Suprapubic skin (tissue), 4 donors: Measurements from ENCODE around the gene JAKMIP3. TPM values are rescaled to one million over a fixed set of nuclear protein-coding genes. Genes with fewer than 3 reads are reported as not detected.

Source experiments
- DNase-seq, 2 donors: peaks; one replicate each; pipeline ENCODE4 v3.0.0-alpha.2; 2019; ENCODE audit warnings: low spot score in 2 of 2
- H3K27ac ChIP-seq: fragments of 200-600 bp; sonication (generic); one replicate; pipeline ENCODE4 v1.5.1; 2019
- H3K27me3 ChIP-seq: fragments of 200-600 bp; sonication (generic); one replicate; pipeline ENCODE4 v1.5.1; 2019
- H3K36me3 ChIP-seq: fragments of 200-600 bp; sonication (generic); one replicate; pipeline ENCODE4 v1.5.1; 2019
- H3K4me1 ChIP-seq: fragments of 200-600 bp; sonication (generic); one replicate; pipeline ENCODE4 v1.5.1; 2019
- H3K4me3 ChIP-seq: fragments of 200-600 bp; sonication (generic); one replicate; pipeline ENCODE4 v1.5.1; 2019; ENCODE audit warnings: mild to moderate bottlenecking
- H3K9me3 ChIP-seq: fragments of 200-600 bp; sonication (generic); one replicate; pipeline ENCODE4 v1.5.1; 2019
- CTCF ChIP-seq, 2 donors: fragments of 200-600 bp in 1 of 2; fragments of 450-650 bp in 1 of 2; sonication (generic) in 1 of 2; IDR thresholded peaks; one replicate each; pipeline ENCODE4 v1.5.1; 2016 to 2019; ENCODE audit warnings: antibody characterized with exemption in 2 of 2, mild to moderate bottlenecking in 1 of 2, moderate library complexity in 1 of 2
- EP300 ChIP-seq: sonication (generic); formaldehyde crosslinking; IDR thresholded peaks from one replicate; pipeline ENCODE4 v1.6.1; 2017; ENCODE audit warnings: antibody characterized with exemption
- POLR2A ChIP-seq, 2 donors: fragments of 450-650 bp; IDR thresholded peaks; one replicate each; pipeline ENCODE4 v1.6.1; 2017; ENCODE audit warnings: antibody characterized with exemption in 2 of 2, mild to moderate bottlenecking in 2 of 2, moderate library complexity in 2 of 2
- POLR2AphosphoS5 ChIP-seq, 3 donors: sonication (generic); formaldehyde crosslinking; IDR thresholded peaks; one replicate each; pipeline ENCODE4 v1.6.1; 2017; ENCODE audit warnings: antibody characterized with exemption in 3 of 3
- WGBS: methylation state at CpG from one replicate; pipeline ENCODE4 v1.1.5; 2018; 5-methylcytosine and 5-hydroxymethylcytosine counted together
- total RNA-seq, 4 donors: library from RNA; depleted of rRNA; stranded (reverse); fragments of >200 nt; gene quantifications; one replicate each; pipeline ENCODE4 v1.1.0, GENCODE V29; 2016

JAKMIP3 gene
- total RNA-seq, 4 donors from 2014 or later, result 0.15 to 2.4 (median 0.51) TPM

GRCh38 chr10:132021046-132021445, 44.7 kb upstream of the JAKMIP3 start:
- Histone ChIP-seq H3K27ac (no peak overlapping the region), H3K4me1 (peaks cover 17% of the 10 kb centered on the region), H3K27me3 (peaks cover 27% of the 10 kb centered on the region), H3K9me3 (no peaks in the 10 kb centered on the region), H3K4me3 (no peak overlapping the region), H3K36me3 (no peaks in the 10 kb centered on the region)
- TF ChIP-seq EP300 (no peak), POLR2AphosphoS5 (IDR thresholded peaks at IDR 0.05) (no peak), POLR2A (IDR thresholded peaks at IDR 0.05) (no peak), CTCF (IDR thresholded peaks at IDR 0.05) (no peak)
- DNase-seq, result no peak
- WGBS, result 90% methylated on average over 19 of the region's 24 CpGs

GRCh38 chr10:132021504-132022143, 44.1 kb upstream of the JAKMIP3 start:
- WGBS, result 90% methylated on average over 13 of the region's 16 CpGs
- H3K36me3 ChIP-seq, result no peaks in the 10 kb centered on the region
- no peaks in the 10 kb centered on the region for H3K9me3 ChIP-seq
- TF ChIP-seq CTCF (IDR thresholded peaks at IDR 0.05) (no peak), POLR2AphosphoS5 (IDR thresholded peaks at IDR 0.05) (no peak), POLR2A (IDR thresholded peaks at IDR 0.05) (no peak), EP300 (no peak)
- H3K27me3 ChIP-seq, result peaks cover 30% of the 10 kb centered on the region
- no peak overlapping the region for H3K4me3 ChIP-seq
- H3K27ac ChIP-seq, result no peak overlapping the region
- DNase-seq, result no peak
- peaks cover 12% of the 10 kb centered on the region for H3K4me1 ChIP-seq

- Histone ChIP-seq H3K4me3 (no peak overlapping the region), H3K36me3 (no peaks in the 10 kb centered on the region), H3K9me3 (no peaks in the 10 kb centered on the region), H3K4me1 (peaks cover 12% of the 10 kb centered on the region), H3K27ac (no peak overlapping the region), H3K27me3 (peaks cover 36% of the 10 kb centered on the region)
- DNase-seq, result no peak
- no peak for TF ChIP-seq CTCF (IDR thresholded peaks at IDR 0.05)
- TF ChIP-seq POLR2AphosphoS5 (IDR thresholded peaks at IDR 0.05), result no peak
- TF ChIP-seq POLR2A (IDR thresholded peaks at IDR 0.05), result no peak
- TF ChIP-seq EP300, result no peak
- 88% methylated on average over 16 of the region's 18 CpGs for WGBS
Observed at GRCh38 chr10:132022241-132022640, 43.5 kb upstream of the JAKMIP3 start.

- Histone ChIP-seq H3K27me3 (peaks cover 44% of the 10 kb centered on the region), H3K27ac (no peak overlapping the region), H3K4me1 (peaks cover 12% of the 10 kb centered on the region), H3K4me3 (peak overlapping the region; percentile 36), H3K36me3 (no peaks in the 10 kb centered on the region), H3K9me3 (no peaks in the 10 kb centered on the region)
- peak in 1 of 2 donors; percentile 88 for DNase-seq
- TF ChIP-seq POLR2AphosphoS5 (IDR thresholded peaks at IDR 0.05) (peak in 1 of 3 donors; percentile 46), POLR2A (IDR thresholded peaks at IDR 0.05) (no peak), CTCF (IDR thresholded peaks at IDR 0.05) (peak; percentile 60 to 81)
- 31% methylated on average over 25 of the region's 36 CpGs for WGBS
Observed at GRCh38 chr10:132023092-132023811, 42.5 kb upstream of the JAKMIP3 start.

GRCh38 chr10:132027423-132027983, 38.2 kb upstream of the JAKMIP3 start:
- Histone ChIP-seq H3K4me1 (peaks cover 12% of the 10 kb centered on the region), H3K4me3 (no peak overlapping the region), H3K36me3 (no peaks in the 10 kb centered on the region), H3K27ac (no peak overlapping the region), H3K9me3 (no peaks in the 10 kb centered on the region), H3K27me3 (peaks cover 70% of the 10 kb centered on the region)
- no peak for TF ChIP-seq EP300
- no peak for TF ChIP-seq POLR2A (IDR thresholded peaks at IDR 0.05)
- TF ChIP-seq CTCF (IDR thresholded peaks at IDR 0.05), result no peak
- TF ChIP-seq POLR2AphosphoS5 (IDR thresholded peaks at IDR 0.05), result no peak
- DNase-seq, result no peak
- WGBS, result 80% methylated on average over 3 of the region's 3 CpGs
